ENCODE data around the gene PSPC1.
"Not testable (repeated sequence)": the region's sequence is repeated elsewhere in the genome, so short reads cannot be mapped to it uniquely, and the experiment has no call there.

Gene PSPC1, protein sequence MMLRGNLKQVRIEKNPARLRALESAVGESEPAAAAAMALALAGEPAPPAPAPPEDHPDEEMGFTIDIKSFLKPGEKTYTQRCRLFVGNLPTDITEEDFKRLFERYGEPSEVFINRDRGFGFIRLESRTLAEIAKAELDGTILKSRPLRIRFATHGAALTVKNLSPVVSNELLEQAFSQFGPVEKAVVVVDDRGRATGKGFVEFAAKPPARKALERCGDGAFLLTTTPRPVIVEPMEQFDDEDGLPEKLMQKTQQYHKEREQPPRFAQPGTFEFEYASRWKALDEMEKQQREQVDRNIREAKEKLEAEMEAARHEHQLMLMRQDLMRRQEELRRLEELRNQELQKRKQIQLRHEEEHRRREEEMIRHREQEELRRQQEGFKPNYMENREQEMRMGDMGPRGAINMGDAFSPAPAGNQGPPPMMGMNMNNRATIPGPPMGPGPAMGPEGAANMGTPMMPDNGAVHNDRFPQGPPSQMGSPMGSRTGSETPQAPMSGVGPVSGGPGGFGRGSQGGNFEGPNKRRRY

GRCh38 chr13:19782727-19783682, at the start of gene PSPC1:
Gene PSPC1 (minus strand): TSS chr13:19782945. CDS start chr13:19782757, 188 bp downstream.
- peak; percentile 85 for DNase-seq (ENCODE audit: low read depth)

DNA sequence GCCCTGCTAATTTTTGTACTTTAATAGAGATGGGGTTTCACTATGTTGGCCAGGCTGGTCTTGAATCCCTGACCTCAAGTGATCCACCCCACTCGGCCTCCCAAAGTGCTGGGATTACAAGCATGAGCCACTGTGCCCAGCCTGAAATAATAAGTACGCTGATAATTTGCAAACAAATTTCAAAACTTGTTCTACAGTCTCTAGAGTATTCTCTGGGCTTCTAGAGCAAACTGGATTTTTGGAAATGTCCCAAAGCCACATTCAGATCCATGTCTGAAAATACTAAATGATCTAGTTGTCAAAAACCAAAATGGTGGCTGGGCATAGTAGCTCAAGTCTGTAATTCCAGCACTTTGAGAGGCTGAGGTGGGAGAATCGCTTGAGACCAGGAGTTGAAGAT, 39.9 kb upstream of the PSPC1 start:
- no peak for DNase-seq (ENCODE audit: low read depth)

DNA sequence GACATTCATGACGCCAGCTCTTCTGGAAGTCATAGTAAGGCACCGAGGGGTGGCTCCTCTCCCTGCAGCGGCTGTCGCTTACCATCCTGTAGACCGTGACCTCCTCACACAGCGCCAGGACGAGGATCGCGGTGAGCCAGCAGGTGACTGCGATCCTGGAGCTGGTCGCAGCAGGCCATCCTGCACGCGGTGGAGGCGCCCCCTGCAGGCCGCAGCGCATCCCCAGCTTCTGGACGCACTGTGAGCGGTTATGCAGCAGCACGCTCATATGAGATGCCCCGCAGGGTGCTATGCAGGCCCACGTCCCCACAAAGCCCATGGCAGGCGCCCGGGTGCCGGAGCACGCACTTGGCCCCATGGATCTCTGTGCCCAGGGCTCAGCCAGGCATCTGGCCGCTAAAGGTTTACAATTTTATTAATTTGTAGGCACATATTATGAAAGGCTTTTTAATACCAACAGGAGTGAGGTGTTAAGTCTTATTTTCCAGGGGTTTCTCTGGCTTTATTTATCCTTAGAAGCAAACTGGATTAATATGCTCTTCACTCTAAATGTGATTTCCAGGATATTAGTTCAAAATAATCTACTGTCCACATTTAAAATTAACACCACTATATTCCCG, 35.6 kb upstream of the PSPC1 start:
- peak; percentile 21 for DNase-seq (ENCODE audit: low read depth)

GRCh38 chr13:19817510-19818158, 34.9 kb upstream of the PSPC1 start:
- no peak for DNase-seq (ENCODE audit: low read depth)

DNA sequence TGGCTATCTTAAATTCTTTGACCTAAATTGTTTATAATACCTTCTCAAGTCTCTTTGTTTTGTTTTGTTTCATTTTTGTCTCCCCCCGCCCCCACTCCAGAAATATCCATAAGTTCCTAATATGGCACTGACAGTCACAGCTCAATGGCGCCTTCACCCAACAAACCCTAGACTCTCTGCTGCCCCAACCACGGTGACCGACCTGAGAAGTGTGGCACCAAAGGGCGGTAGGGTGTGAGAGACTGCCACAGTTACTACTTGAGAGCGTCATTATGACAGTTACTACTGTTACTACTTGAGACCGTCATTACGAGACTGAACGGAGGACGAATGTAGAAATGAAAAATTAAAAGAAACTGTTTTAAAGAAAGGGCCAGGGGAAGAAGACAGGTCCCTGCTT, 34.4 kb upstream of the PSPC1 start:
- no peak for DNase-seq (ENCODE audit: low read depth)

GRCh38 chr13:19815842-19816241, 33.1 kb upstream of the PSPC1 start:
- not testable (repeated sequence) for DNase-seq (ENCODE audit: low read depth)

- no peak for DNase-seq (ENCODE audit: low read depth)
Observed at GRCh38 chr13:19810996-19811881, 28.5 kb upstream of the PSPC1 start.

GRCh38 chr13:19810151-19810550, 27.4 kb upstream of the PSPC1 start:
- DNase-seq (ENCODE audit: low read depth): no peak

DNA sequence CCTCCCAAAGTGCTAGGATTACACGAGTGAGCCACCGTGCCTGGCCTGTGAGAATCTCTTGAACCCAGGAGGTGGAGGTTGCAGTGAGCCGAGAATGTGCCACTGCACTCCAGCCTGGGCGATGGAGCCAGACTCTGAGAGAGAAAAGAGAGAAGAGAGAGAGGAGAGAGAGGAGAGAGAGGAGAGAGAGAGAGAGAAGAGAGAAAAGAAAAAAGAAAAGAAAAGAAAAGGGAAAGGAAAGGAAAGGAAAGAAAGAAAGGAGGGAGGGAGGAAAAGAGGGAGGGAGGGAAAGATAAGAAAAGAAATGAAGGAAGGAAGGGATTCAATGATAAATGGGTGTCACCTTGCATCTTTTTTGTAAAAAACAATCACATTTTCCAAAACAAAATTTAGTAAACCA, 23.0 kb upstream of the PSPC1 start:
- no peak for DNase-seq (ENCODE audit: low read depth)

DNA sequence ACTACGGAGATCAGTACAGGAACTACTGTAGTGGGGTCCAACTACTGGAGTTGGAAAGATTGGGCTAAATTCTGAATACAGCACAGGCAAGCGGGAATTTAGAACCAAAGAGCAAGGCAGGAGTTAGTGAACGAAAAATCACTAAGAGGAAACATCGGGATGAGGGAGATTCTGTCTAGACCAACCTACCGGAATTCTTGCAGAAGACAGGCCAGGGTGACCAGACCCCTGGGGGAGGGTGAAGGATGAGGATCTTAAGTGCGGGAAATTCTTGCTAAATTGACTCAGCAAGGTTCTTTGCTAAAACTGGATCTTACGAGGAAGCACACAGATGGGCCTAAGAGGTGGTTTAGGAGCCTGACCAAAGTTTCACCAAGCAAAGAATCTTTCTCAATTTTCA, 13.2 kb upstream of the PSPC1 start:
- DNase-seq (ENCODE audit: low read depth): no peak

- no peak for DNase-seq (ENCODE audit: low read depth)
Observed at GRCh38 chr13:19794631-19795030, 11.9 kb upstream of the PSPC1 start.

DNA sequence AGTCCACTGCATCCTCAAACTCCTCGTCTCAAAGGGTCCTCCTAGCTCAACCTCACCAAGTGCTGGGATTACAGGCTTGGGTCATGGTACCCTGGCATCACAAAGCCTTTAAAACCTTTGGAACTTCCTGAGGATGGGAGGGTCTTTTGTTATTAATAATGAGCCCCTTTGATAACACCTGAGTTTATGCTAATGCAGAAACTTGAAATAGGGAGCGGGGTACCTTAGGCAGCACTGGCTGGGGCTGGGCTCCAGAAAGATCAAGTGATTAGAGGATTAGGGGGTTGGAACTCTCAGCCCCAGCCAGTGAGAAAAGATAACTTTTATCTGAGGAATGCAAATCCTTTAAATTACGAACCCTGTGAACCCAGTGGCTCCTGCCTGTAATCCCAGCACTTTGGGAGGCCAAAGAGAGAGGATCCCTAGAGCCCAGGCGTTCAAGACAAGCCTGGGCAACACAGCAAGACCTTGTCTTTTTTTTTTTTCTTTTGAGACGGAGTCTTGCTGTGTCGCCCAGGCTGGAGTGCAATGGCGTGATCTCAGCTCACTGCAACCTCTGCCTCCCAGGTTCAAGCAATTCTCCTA, 9.3 kb upstream of the PSPC1 start:
- DNase-seq (ENCODE audit: low read depth): no peak

DNA sequence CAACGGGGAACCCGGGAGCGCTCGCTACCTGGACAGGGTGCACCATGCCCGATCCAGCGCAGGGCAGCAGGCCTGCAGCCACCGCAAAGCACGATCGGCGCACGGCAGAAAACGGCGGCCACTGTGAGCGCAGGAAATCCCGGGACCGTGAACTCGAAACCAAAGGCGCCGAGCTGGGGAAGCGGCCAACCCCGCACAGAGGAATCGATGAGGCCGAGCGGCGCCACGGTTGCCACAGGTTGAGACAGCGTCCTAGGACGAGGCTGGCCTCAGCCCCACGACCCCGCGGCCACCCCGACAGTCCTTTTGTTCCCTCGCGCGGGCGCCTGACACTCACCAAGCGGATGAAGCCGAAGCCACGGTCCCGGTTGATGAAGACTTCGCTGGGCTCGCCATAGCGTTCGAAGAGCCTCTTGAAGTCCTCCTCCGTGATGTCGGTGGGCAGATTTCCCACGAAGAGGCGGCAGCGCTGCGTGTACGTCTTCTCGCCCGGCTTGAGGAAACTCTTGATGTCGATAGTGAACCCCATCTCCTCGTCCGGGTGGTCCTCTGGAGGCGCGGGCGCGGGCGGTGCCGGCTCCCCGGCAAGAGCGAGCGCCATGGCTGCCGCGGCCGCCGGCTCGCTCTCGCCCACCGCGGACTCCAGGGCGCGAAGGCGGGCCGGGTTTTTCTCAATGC, 557 bp downstream of the PSPC1 start:
- peak; percentile 20 for DNase-seq (ENCODE audit: low read depth)

- no peak for DNase-seq (ENCODE audit: low read depth)
Observed at GRCh38 chr13:19781526-19781925, 1.2 kb downstream of the PSPC1 start.

- DNase-seq (ENCODE audit: low read depth): not testable (repeated sequence)
Observed at GRCh38 chr13:19780753-19781418, 1.9 kb downstream of the PSPC1 start.

DNA sequence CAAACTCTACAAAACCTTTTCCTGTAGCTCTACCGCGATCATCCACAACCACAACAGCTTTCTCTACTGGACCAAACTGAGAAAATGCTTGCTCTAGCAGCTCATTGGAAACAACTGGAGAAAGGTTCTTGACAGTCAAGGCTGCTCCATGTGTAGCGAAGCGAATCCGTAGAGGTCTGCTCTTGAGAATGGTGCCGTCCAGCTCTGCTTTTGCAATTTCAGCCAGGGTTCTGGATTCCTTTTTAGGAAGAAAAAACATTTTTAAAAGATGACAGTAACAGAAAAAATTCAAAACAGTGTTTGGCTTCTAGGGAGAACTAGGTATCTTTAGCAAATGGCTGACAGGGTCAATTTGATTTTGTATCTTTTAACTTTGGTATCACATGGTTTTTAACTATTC, 10.4 kb downstream of the PSPC1 start:
- no peak for DNase-seq (ENCODE audit: low read depth)

DNA sequence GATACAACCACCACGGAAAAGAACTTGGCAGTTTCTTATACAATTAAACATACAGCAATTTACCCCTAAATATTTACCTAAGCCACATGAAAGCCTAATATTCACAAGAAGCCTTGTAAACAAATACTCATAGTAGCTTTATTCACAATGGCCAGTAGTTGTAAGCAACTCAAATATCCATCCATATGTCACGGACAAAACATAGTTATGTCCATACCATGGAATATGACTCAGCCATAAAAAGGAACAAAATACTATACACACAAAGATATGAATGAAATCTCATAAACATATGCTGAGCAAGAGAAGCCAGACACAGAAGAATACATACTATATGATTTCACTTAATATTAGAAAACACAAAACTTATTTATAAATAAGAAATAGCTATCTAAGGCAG, 12.9 kb downstream of the PSPC1 start:
- DNase-seq (ENCODE audit: low read depth): no peak

DNA sequence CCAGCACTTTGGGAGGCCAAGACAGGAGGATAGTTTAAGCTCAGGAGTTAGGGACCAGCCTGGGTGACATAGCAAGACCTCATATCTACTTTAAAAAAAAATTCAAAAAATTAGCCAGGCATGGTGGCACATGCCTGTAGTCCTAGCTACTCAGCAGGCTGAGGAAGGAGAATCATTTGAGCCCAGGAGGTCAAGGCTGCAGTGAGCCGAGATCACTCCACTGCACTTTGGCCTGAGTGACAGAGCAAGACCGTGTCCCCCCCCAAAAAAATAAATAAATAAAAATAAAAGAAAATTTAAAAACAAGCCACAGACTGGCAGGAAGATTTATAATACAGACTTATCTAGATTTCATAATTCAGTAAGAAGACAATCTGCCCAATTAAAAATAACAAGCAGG, 14.8 kb downstream of the PSPC1 start:
- DNase-seq (ENCODE audit: low read depth): no peak

DNA sequence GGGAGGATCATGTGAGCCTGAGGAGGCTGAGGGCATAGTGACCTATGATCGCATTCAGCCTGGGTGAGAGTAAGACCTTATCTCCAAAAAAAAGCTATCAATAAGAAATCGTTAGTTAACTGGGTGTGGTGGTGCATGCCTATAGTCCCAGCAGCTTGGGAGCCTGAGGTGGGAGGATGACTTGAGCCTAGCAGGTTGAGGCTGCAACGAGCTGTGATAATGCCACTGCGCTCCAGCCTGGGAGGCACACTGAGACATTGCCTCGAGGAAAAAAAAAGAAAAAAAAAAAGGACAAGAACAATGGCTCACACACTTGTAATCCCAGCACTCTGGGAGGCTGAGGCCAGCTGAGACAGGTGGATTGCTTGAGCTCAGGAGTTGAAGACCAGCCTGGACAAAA, 16.2 kb downstream of the PSPC1 start:
- no peak for DNase-seq (ENCODE audit: low read depth)

All from stimulated activated CD8-positive, alpha-beta memory T cell treated with anti-CD3 and anti-CD28 coated beads, Interleukin-15, amount 100 ng/mL, for 24 hours (primary cell).